CD14-positive monocyte (primary cell): ENCODE results near the gene NASP. TPM values are rescaled to one million over a fixed set of nuclear protein-coding genes. Genes with fewer than 3 reads are reported as not detected.

Experiments used
- DNase-seq, 3 donors: peaks; one replicate each; pipeline ENCODE4 v3.0.0-alpha.2; 2011 to 2022
- H2AFZ ChIP-seq: 2 replicates; pipeline ENCODE4 v1.6.0; 2012; ENCODE audit warnings: mild to moderate bottlenecking, low read depth, low read length, inconsistent platforms; ENCODE audit not compliant: insufficient read depth, poor library complexity, severe bottlenecking
- H3K27ac ChIP-seq, 2 donors: 1 replicate in 1 of 2; 2 replicates in 1 of 2; pipeline ENCODE4 v1.5.1; 2012 to 2013; ENCODE audit warnings: low read length in 2 of 2, control low read depth in 1 of 2, inconsistent platforms in 1 of 2, low read depth in 1 of 2, mild to moderate bottlenecking in 1 of 2
- H3K27me3 ChIP-seq, 2 donors: one replicate each; pipeline versions ENCODE4 v1.6.0 to v1.6.1; 2011 to 2013; ENCODE audit warnings: low read length in 2 of 2; ENCODE audit not compliant: control insufficient read depth in 2 of 2, insufficient read depth in 2 of 2
- H3K36me3 ChIP-seq, 2 donors: replicated peaks in 1 of 2; 1 replicate in 1 of 2; 2 replicates in 1 of 2; pipeline versions ENCODE4 v1.5.1 to v1.6.1; 2012 to 2013; ENCODE audit warnings: low read length in 2 of 2, control low read depth in 1 of 2, inconsistent platforms in 1 of 2, mild to moderate bottlenecking in 1 of 2; ENCODE audit not compliant: insufficient read depth in 2 of 2, control insufficient read depth in 1 of 2
- H3K4me1 ChIP-seq, 2 donors: 1 replicate in 1 of 2; 2 replicates in 1 of 2; pipeline versions ENCODE4 v1.5.1 to v1.6.1; 2012 to 2013; ENCODE audit warnings: low read length in 2 of 2, control low read depth in 1 of 2, inconsistent platforms in 1 of 2, mild to moderate bottlenecking in 1 of 2, moderate library complexity in 1 of 2; ENCODE audit not compliant: insufficient read depth in 2 of 2, control insufficient read depth in 1 of 2
- H3K4me2 ChIP-seq: replicated peaks from 2 replicates; pipeline ENCODE3; 2012; ENCODE audit warnings: low read length, moderate library complexity, mild to moderate bottlenecking; ENCODE audit not compliant: poor library complexity, severe bottlenecking; ENCODE audit errors: extremely low read depth
- H3K4me3 ChIP-seq, 3 experiments: fragments of 200-600 bp in 1 of 3; sonication (generic) in 1 of 3; replicated peaks in 1 of 3; 1 replicate in 2 of 3; 2 replicates in 1 of 3; pipeline ENCODE4 v1.5.1; 2011 to 2013; ENCODE audit warnings: low read length in 3 of 3, mild to moderate bottlenecking in 3 of 3, control low read depth in 2 of 3, low read depth in 2 of 3, inconsistent platforms in 1 of 3, moderate library complexity in 1 of 3
- H3K79me2 ChIP-seq: 2 replicates; pipeline ENCODE4 v1.6.0; 2012; ENCODE audit warnings: mild to moderate bottlenecking, control low read depth, inconsistent platforms, low read length, moderate library complexity; ENCODE audit not compliant: insufficient read depth
- H3K9ac ChIP-seq: 2 replicates; pipeline ENCODE4 v1.6.0; 2017; ENCODE audit warnings: low read length, mild to moderate bottlenecking; ENCODE audit not compliant: insufficient read depth, poor library complexity, severe bottlenecking
- H3K9me3 ChIP-seq, 2 donors: replicated peaks in 1 of 2; 1 replicate in 1 of 2; 2 replicates in 1 of 2; pipeline versions ENCODE4 v1.5.1 to v1.6.1; 2012 to 2013; ENCODE audit warnings: low read length in 2 of 2, control low read depth in 1 of 2; ENCODE audit not compliant: control insufficient read depth in 1 of 2, insufficient read depth in 1 of 2
- H4K20me1 ChIP-seq: 2 replicates; pipeline ENCODE4 v1.6.0; 2012; ENCODE audit warnings: mild to moderate bottlenecking, low read length, control low read depth, moderate library complexity; ENCODE audit not compliant: insufficient read depth
- H3K27ac Mint-ChIP-seq, 7 donors: one replicate each; pipeline ENCODE4 v1.8.0; 2020; ENCODE audit warnings: mild to moderate bottlenecking in 7 of 7, mixed read lengths in 7 of 7, moderate library complexity in 6 of 7, inconsistent platforms in 2 of 7
- H3K27me3 Mint-ChIP-seq, 3 donors: one replicate each; pipeline ENCODE4 v1.8.0; 2021 to 2022; ENCODE audit warnings: low read depth in 3 of 3, mild to moderate bottlenecking in 3 of 3, mixed read lengths in 3 of 3, moderate library complexity in 3 of 3, inconsistent platforms in 1 of 3
- H3K36me3 Mint-ChIP-seq, 2 donors: one replicate each; pipeline ENCODE4 v1.8.0; 2020; ENCODE audit warnings: mixed read lengths in 2 of 2, inconsistent platforms in 1 of 2, mild to moderate bottlenecking in 1 of 2
- H3K4me1 Mint-ChIP-seq: one replicate; pipeline ENCODE4 v1.8.0; 2020; ENCODE audit warnings: mild to moderate bottlenecking, mixed read lengths
- H3K4me3 Mint-ChIP-seq, 2 donors: one replicate each; pipeline ENCODE4 v1.8.0; 2020; ENCODE audit warnings: mild to moderate bottlenecking in 2 of 2, mixed read lengths in 2 of 2, moderate library complexity in 1 of 2
- H3K9me3 Mint-ChIP-seq, 7 donors: one replicate each; pipeline ENCODE4 v1.8.0; 2020 to 2022; ENCODE audit warnings: mixed read lengths in 7 of 7, mild to moderate bottlenecking in 6 of 7, moderate library complexity in 6 of 7, inconsistent platforms in 2 of 7
- WGBS: methylation state at CpG from one replicate; pipeline ENCODE4 v1.1.5; 2013; ENCODE audit warnings: missing lambda C conversion rate; ENCODE audit not compliant: insufficient coverage; 5-methylcytosine and 5-hydroxymethylcytosine counted together
- intact Hi-C, 2 donors: fragments of 100-400 bp; cut with micrococcal nuclease; formaldehyde crosslinking; loops; one replicate each; pipeline versions ENCODE4 v1.15.0 to v1.15.1; 2023
- polyA plus RNA-seq, 3 donors: library from polyadenylated mRNA; depleted of rRNA in 1 of 3; unstranded in 2 of 3; stranded (reverse) in 1 of 3; fragments of 300-500 nt in 2 of 3; fragments of >200 nt in 1 of 3; fragmentation: Illumina TruSeq in 2 of 3; gene quantifications; 1 replicate in 2 of 3; 2 replicates in 1 of 3; pipeline ENCODE4 v1.2.3, GENCODE V29; 2012 to 2021
- TF ChIP-seq, protein P1 (sequence below): fragments of 200-600 bp; IDR thresholded peaks from one replicate; pipeline ENCODE4 v1.8.0; 2022; ENCODE audit warnings: antibody characterized with exemption, mild to moderate bottlenecking

The NASP gene
- polyA plus RNA-seq, 3 donors = 24.4 to 44.6 (median 27.5) TPM

DNA sequence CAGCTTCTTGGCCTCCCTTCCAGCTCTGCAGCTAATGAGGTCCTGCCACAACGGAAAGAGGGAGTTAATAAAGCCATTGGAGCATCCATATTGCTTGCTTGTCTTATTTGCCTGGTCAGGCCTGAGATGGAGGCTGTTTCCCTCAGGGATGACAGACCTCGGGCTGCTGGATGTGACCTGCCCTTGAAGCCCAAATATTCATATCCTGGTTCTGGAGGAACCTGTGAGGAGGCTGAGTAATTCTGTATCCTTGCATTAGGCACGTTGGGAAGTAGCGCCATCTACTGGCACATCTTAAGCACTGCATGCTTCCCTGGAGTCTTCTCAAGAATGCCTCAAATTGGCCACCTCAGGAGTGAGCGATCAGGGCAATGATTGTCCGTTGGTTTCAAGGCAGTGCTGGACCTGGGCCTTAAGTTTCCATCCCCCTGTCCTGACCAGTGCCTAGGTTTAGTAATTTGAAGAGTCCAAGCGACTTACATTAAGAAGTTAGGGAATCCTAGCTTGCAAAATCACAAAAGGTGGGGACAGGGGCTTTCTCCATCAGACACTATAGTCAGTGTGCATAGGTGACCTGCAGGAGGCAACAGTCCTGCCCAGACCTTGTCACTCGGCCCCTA is 13.8 kb upstream of the NASP start:
- H3K4me3 Mint-ChIP-seq = no peak overlapping the region

GRCh38 chr1:45570631-45571030 is 13.2 kb upstream of the NASP start:
- Histone ChIP-seq H3K9ac (no peak overlapping the region), H2AFZ (no peak overlapping the region), H3K36me3 (peaks cover 53 to 62% of the 10 kb centered on the region in 2 donors), H3K9me3 (no peaks in the 10 kb centered on the region), H3K79me2 (no peaks in the 10 kb centered on the region), H3K4me1 (peaks cover 8 to 9% of the 10 kb centered on the region in 2 donors), H3K27ac (no peak overlapping the region), H4K20me1 (peaks cover 37% of the 10 kb centered on the region), H3K27me3 (no peaks in the 10 kb centered on the region), H3K4me2 (no peak overlapping the region), H3K4me3 (no peak overlapping the region)
- no peak overlapping the region for H3K27ac Mint-ChIP-seq
- 93% methylated on average over 1 of the region's 4 CpGs for WGBS
- TF ChIP-seq, protein P1, sequence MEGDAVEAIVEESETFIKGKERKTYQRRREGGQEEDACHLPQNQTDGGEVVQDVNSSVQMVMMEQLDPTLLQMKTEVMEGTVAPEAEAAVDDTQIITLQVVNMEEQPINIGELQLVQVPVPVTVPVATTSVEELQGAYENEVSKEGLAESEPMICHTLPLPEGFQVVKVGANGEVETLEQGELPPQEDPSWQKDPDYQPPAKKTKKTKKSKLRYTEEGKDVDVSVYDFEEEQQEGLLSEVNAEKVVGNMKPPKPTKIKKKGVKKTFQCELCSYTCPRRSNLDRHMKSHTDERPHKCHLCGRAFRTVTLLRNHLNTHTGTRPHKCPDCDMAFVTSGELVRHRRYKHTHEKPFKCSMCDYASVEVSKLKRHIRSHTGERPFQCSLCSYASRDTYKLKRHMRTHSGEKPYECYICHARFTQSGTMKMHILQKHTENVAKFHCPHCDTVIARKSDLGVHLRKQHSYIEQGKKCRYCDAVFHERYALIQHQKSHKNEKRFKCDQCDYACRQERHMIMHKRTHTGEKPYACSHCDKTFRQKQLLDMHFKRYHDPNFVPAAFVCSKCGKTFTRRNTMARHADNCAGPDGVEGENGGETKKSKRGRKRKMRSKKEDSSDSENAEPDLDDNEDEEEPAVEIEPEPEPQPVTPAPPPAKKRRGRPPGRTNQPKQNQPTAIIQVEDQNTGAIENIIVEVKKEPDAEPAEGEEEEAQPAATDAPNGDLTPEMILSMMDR = no peak
- peaks cover 52 to 63% of the 10 kb centered on the region in 2 donors for H3K36me3 Mint-ChIP-seq
- intact Hi-C loops = loop anchor here (1.0 to 10.0 kb wide), 4 partner anchors 20 to 226 kb away; partner anchors contain the start of genes AKR1A1 (in 1 of the 2), MUTYH (in 1 of the 2) and TOE1 (in 1 of the 2)
- no peak for DNase-seq
- H3K4me3 Mint-ChIP-seq = no peak overlapping the region
- H3K4me1 Mint-ChIP-seq = peaks cover 16% of the 10 kb centered on the region
- peaks cover 0 to 1% (median 0%) of the 10 kb centered on the region in 3 donors for H3K27me3 Mint-ChIP-seq
- no peaks in the 10 kb centered on the region for H3K9me3 Mint-ChIP-seq

More for the DNA sequence above, 13.8 kb upstream of the NASP start:
- H3K9ac ChIP-seq = no peak overlapping the region
- Mint-ChIP-seq H3K36me3 (peaks cover 52 to 65% of the 10 kb centered on the region in 2 donors), H3K27ac (peak overlapping the region in 4 of 7 donors; percentile 3 to 81 (median 44)), H3K9me3 (no peaks in the 10 kb centered on the region), H3K4me1 (peaks cover 11% of the 10 kb centered on the region), H3K27me3 (peaks cover 0 to 1% (median 0%) of the 10 kb centered on the region in 3 donors)
- TF ChIP-seq, protein P1 = peak; percentile 94
- intact Hi-C loops = loop anchor here (1.0 to 10.0 kb wide), 4 partner anchors 19 to 225 kb away; partner anchors contain the start of genes AKR1A1 (in 1 of the 2), MUTYH (in 1 of the 2) and TOE1 (in 1 of the 2)
- no peaks in the 10 kb centered on the region for H3K27me3 ChIP-seq
- H3K79me2 ChIP-seq = no peaks in the 10 kb centered on the region
- peak; percentile 69 to 82 (median 81) for DNase-seq
- H3K4me1 ChIP-seq = peaks cover 4 to 6% of the 10 kb centered on the region in 2 donors
- no peak overlapping the region for H2AFZ ChIP-seq
- H3K4me2 ChIP-seq = no peak overlapping the region
- 21% methylated on average over 4 of the region's 8 CpGs for WGBS
- H3K27ac ChIP-seq = peak overlapping the region in 1 of 2 donors; percentile 56
- no peak overlapping the region for H3K4me3 ChIP-seq
- H3K36me3 ChIP-seq = peaks cover 55 to 66% of the 10 kb centered on the region in 2 donors
- H4K20me1 ChIP-seq = peaks cover 37% of the 10 kb centered on the region
- H3K9me3 ChIP-seq = no peaks in the 10 kb centered on the region
